Epithelial cell of proximal tubule (primary cell): ENCODE results near the gene JMJD1C. TPM values are rescaled to one million over a fixed set of nuclear protein-coding genes. Genes with fewer than 3 reads are reported as not detected.
"Not testable (repeated sequence)": the region's sequence is repeated elsewhere in the genome, so short reads cannot be mapped to it uniquely, and the experiment has no call there.

Experiments
- DNase-seq: peaks from one replicate; pipeline ENCODE4 v3.0.0-alpha.2; 2011; ENCODE audit warnings: low read depth
- H3K4me3 ChIP-seq: 2 replicates; pipeline ENCODE4 v1.5.1; 2011; ENCODE audit warnings: low read depth, mild to moderate bottlenecking, low read length
- CTCF ChIP-seq: conservative IDR thresholded peaks from 2 replicates; pipeline ENCODE4 v1.5.1; 2012; ENCODE audit warnings: low read depth, mild to moderate bottlenecking, low read length
- total RNA-seq: library from RNA; depleted of rRNA; stranded (reverse); fragments of >200 nt; gene quantifications from 2 replicates; pipeline ENCODE4 v1.2.3, GENCODE V29; 2015

The JMJD1C gene
- total RNA-seq, 1 donor from 2014 or later: 56.6 TPM

GRCh38 chr10:63157845-63158624 is 307.7 kb downstream of the JMJD1C start:
- no peak overlapping the region for H3K4me3 ChIP-seq
- peak; percentile 88 for TF ChIP-seq CTCF
- DNase-seq: peak; percentile 54

- H3K4me3 ChIP-seq: no peak overlapping the region
- no peak for TF ChIP-seq CTCF
- DNase-seq: no peak
Measured at GRCh38 chr10:63156236-63156635, 309.5 kb downstream of the JMJD1C start.

- no peak for TF ChIP-seq CTCF
- H3K4me3 ChIP-seq: no peak overlapping the region
- DNase-seq: no peak
Measured at GRCh38 chr10:63155388-63156020, 310.3 kb downstream of the JMJD1C start.

- no peak for DNase-seq
- H3K4me3 ChIP-seq: no peak overlapping the region
- no peak for TF ChIP-seq CTCF
Measured at GRCh38 chr10:63154546-63155387, 311.0 kb downstream of the JMJD1C start.

GRCh38 chr10:63153868-63154545 is 311.8 kb downstream of the JMJD1C start:
- not testable (repeated sequence) for DNase-seq, H3K4me3 ChIP-seq

GRCh38 chr10:63150745-63151144 is 315.0 kb downstream of the JMJD1C start:
- no peak overlapping the region for H3K4me3 ChIP-seq
- no peak for TF ChIP-seq CTCF
- DNase-seq: no peak

- no peak for TF ChIP-seq CTCF
- DNase-seq: no peak
- no peak overlapping the region for H3K4me3 ChIP-seq
Measured at GRCh38 chr10:63146503-63146902, 319.3 kb downstream of the JMJD1C start.
